ENCODE measurements around the gene PLA2G2E. TPM values are rescaled to one million over a fixed set of nuclear protein-coding genes. Genes with fewer than 3 reads are reported as not detected.
A peak's percentile ranks its signal among the peaks of the same experiment; 100 is the strongest.
"Not testable (repeated sequence)": the region's sequence is repeated elsewhere in the genome, so short reads cannot be mapped to it uniquely, and the experiment has no call there.

Gene PLA2G2E
- polyA plus RNA-seq, 1 of the 3 experiments (the other 2 are of a cell fraction), result not detected

DNA sequence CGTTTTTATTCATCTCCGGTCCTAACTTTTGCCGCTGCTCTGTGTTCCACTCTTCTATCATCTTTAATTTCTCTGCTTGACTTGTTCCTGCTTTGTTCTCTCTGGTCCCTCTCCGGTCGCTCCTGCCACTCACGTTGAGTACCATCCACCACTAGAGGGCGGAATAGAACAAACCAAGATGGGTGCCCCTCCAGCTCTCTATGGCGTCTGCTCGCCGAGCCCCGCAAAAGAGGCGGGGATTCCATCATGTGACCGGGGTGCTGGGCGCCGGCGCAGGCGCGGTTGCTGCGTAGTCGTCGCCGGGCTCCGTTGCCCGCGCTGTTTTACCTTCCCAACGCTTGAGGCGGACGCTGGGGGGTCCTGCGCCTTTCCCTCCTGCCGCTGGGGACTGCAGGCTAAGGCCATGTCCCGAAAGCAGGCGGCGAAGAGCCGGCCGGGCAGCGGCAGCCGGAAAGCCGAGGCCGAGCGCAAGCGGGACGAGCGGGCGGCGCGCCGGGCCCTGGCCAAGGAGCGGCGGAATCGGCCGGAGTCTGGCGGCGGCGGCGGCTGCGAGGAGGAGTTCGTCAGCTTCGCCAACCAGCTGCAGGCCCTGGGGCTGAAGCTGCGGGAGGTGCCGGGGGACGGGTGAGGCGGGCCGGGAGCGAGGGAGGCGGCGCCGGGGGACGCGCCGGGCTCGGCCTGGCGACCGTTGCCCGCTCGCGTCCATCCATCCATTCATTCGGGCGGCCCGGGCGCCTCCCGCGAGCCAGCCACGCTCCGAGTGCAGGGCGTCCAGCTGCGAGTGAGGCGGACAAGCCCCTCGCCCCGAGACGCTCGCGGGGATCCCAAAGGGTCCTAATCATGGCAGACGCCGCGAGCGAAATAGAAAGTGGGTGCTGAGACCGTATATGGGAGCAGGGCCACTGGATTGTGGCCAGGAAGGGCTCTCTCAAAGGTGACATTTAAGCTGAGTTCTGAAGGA lies 41.0 kb downstream of the PLA2G2E start, which contains the start of gene OTUD3 (continued):
- TF ChIP-seq CHD2 (IDR thresholded peaks at IDR 0.05; ENCODE audit: low read length, partially characterized antibody) (no peak), EZH2phosphoT487 (IDR thresholded peaks at IDR 0.05; ENCODE audit: borderline replicate concordance, low read depth) (no peak), FOXM1 (IDR thresholded peaks at IDR 0.05; ENCODE audit: low read depth) (no peak), SMC3 (IDR thresholded peaks at IDR 0.05; ENCODE audit: low read depth, low read length) (peak; percentile 48; the same call in 1 of the 2 replicates), YY1 (IDR thresholded peaks at IDR 0.05; ENCODE audit: low read depth) (peak; percentile 88), ELF1 (IDR thresholded peaks at IDR 0.05) (no peak), MEF2A (IDR thresholded peaks at IDR 0.05; ENCODE audit: borderline replicate concordance, low read depth) (no peak)
- TF ChIP-seq, protein P1, sequence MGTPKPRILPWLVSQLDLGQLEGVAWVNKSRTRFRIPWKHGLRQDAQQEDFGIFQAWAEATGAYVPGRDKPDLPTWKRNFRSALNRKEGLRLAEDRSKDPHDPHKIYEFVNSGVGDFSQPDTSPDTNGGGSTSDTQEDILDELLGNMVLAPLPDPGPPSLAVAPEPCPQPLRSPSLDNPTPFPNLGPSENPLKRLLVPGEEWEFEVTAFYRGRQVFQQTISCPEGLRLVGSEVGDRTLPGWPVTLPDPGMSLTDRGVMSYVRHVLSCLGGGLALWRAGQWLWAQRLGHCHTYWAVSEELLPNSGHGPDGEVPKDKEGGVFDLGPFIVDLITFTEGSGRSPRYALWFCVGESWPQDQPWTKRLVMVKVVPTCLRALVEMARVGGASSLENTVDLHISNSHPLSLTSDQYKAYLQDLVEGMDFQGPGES (IDR thresholded peaks at IDR 0.05; ENCODE audit: low read depth, low read length), result no peak
- TF ChIP-seq, protein P2, sequence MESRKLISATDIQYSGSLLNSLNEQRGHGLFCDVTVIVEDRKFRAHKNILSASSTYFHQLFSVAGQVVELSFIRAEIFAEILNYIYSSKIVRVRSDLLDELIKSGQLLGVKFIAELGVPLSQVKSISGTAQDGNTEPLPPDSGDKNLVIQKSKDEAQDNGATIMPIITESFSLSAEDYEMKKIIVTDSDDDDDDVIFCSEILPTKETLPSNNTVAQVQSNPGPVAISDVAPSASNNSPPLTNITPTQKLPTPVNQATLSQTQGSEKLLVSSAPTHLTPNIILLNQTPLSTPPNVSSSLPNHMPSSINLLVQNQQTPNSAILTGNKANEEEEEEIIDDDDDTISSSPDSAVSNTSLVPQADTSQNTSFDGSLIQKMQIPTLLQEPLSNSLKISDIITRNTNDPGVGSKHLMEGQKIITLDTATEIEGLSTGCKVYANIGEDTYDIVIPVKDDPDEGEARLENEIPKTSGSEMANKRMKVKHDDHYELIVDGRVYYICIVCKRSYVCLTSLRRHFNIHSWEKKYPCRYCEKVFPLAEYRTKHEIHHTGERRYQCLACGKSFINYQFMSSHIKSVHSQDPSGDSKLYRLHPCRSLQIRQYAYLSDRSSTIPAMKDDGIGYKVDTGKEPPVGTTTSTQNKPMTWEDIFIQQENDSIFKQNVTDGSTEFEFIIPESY (IDR thresholded peaks at IDR 0.05; ENCODE audit: borderline replicate concordance, low read depth), result no peak

DNA sequence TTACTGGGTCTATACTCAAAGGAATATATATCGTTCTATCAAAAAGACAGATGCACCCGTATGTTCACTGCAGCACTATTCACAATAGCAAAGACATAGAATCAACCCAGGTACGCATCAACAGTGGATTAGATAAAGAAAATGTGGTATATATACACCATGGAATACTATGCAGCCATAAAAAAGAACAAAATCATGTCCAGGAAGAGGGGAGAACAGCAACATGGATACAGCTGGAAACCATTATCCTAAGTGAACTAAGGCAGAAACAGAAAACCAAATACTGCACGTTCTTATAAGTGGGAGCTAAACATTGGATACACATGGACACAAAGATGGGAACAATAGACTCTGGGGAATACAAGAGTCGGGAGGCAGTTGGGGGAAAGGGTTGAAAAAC lies 42.6 kb downstream of the PLA2G2E start:
- H3K4me1 ChIP-seq (ENCODE audit: control insufficient read depth in 1 of 2, insufficient read depth in 2 of 2, low read depth in 1 of 2, low read length in 1 of 2); H3K4me3 ChIP-seq (ENCODE audit: low read depth in 2 of 2, low read length in 1 of 2); H3K9me3 ChIP-seq; DNase-seq; H3K9ac ChIP-seq; H3K27ac ChIP-seq (ENCODE audit: low read depth in 2 of 2, low read length in 1 of 2); H3K36me3 ChIP-seq (replicated peaks in 1 of 2; ENCODE audit: control insufficient read depth in 1 of 2, insufficient read depth in 2 of 2, low read length in 1 of 2); H3K4me2 ChIP-seq; H3K9me2 ChIP-seq; H3F3A ChIP-seq (replicated peaks; ENCODE audit: insufficient read depth); POLR2A ChIA-PET; H2AFZ ChIP-seq (ENCODE audit: low read depth); H3K27me3 ChIP-seq (ENCODE audit: insufficient read depth): not testable (repeated sequence)
- CTCF ChIA-PET, result interaction anchor here (1.0 to 2.9 kb wide), 5 partner anchors 11 to 219 kb away, joined by 3 to 19 read pairs (median 5); no protein-coding TSS in a partner anchor
- Histone ChIP-seq H3K79me2 (ENCODE audit: insufficient read depth) (peaks cover 35% of the 10 kb centered on the region), H4K20me1 (ENCODE audit: insufficient read depth) (peaks cover 26% of the 10 kb centered on the region)
- WGBS (ENCODE audit: low lambda C conversion rate), result 72% methylated on average over 5 of the region's 5 CpGs

DNA sequence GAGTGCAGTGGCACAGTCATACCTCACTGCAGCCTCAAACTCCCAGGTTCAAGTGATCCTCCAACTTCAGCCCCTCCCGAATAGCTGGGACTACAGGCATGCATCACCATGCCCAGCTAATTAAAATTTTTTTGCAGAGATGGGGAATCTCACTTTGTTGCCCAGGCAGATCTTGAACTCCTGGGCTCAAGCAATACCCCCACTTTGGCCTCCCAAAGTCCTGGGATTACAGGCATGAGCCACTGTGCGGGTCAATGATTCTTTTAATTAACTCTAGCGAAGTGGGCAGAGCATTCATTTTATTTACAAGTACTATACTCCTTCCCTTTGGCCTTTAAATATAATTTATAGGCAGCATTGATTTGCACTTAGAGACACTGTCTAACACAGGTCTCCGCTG lies 43.8 kb downstream of the PLA2G2E start:
- Histone ChIP-seq H3K4me3 (ENCODE audit: low read depth in 2 of 2, low read length in 1 of 2) (no peak overlapping the region), H3K27me3 (ENCODE audit: insufficient read depth) (no peaks in the 10 kb centered on the region), H3K36me3 (replicated peaks in 1 of 2; ENCODE audit: control insufficient read depth in 1 of 2, insufficient read depth in 2 of 2, low read length in 1 of 2) (peaks cover 0 to 6% of the 10 kb centered on the region in 2 experiments), H3K79me2 (ENCODE audit: insufficient read depth) (peaks cover 23% of the 10 kb centered on the region), H3K9me3 (no peaks in the 10 kb centered on the region), H2AFZ (ENCODE audit: low read depth) (no peak overlapping the region), H3K27ac (ENCODE audit: low read depth in 2 of 2, low read length in 1 of 2) (no peak overlapping the region), H3K4me2 (no peak overlapping the region), H3K4me1 (ENCODE audit: control insufficient read depth in 1 of 2, insufficient read depth in 2 of 2, low read depth in 1 of 2, low read length in 1 of 2) (peaks cover 6 to 8% of the 10 kb centered on the region in 2 experiments; a peak in 2 of 4 replicates), H3F3A (replicated peaks; ENCODE audit: insufficient read depth) (no peaks in the 10 kb centered on the region), H3K9me2 (no peaks in the 10 kb centered on the region), H3K9ac (no peak overlapping the region), H4K20me1 (ENCODE audit: insufficient read depth) (peaks cover 15% of the 10 kb centered on the region)
- no peak for DNase-seq
- ChIA-PET CTCF (interaction anchor here (0.8 kb wide), 1 partner anchor 30 kb away, joined by 3 read pairs; no protein-coding TSS in a partner anchor), POLR2A (no interaction called here)
- WGBS (ENCODE audit: low lambda C conversion rate), result 87% methylated on average over 4 of the region's 4 CpGs
- TF ChIP-seq RXRA (IDR thresholded peaks at IDR 0.05; ENCODE audit: borderline replicate concordance, low read depth) (no peak), GATA2 (CRISPR knock-in tag; IDR thresholded peaks at IDR 0.05) (no peak), FOXM1 (IDR thresholded peaks at IDR 0.05; ENCODE audit: low read depth) (no peak), SMC3 (IDR thresholded peaks at IDR 0.05; ENCODE audit: low read depth, low read length) (no peak), YY1 (IDR thresholded peaks at IDR 0.05; ENCODE audit: low read depth) (no peak), ELF1 (IDR thresholded peaks at IDR 0.05) (no peak), RAD21 (IDR thresholded peaks at IDR 0.05; ENCODE audit: low read length) (no peak), NRF1 (IDR thresholded peaks at IDR 0.05; ENCODE audit: low read depth, low read length) (no peak), TCF12 (IDR thresholded peaks at IDR 0.05) (no peak)
- TF ChIP-seq, protein P3, sequence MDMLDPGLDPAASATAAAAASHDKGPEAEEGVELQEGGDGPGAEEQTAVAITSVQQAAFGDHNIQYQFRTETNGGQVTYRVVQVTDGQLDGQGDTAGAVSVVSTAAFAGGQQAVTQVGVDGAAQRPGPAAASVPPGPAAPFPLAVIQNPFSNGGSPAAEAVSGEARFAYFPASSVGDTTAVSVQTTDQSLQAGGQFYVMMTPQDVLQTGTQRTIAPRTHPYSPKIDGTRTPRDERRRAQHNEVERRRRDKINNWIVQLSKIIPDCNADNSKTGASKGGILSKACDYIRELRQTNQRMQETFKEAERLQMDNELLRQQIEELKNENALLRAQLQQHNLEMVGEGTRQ (IDR thresholded peaks at IDR 0.05; ENCODE audit: borderline replicate concordance, low read depth, low read length), result no peak
- TF ChIP-seq, protein P4, sequence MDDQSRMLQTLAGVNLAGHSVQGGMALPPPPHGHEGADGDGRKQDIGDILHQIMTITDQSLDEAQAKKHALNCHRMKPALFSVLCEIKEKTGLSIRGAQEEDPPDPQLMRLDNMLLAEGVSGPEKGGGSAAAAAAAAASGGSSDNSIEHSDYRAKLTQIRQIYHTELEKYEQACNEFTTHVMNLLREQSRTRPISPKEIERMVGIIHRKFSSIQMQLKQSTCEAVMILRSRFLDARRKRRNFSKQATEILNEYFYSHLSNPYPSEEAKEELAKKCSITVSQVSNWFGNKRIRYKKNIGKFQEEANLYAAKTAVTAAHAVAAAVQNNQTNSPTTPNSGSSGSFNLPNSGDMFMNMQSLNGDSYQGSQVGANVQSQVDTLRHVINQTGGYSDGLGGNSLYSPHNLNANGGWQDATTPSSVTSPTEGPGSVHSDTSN (IDR thresholded peaks at IDR 0.05), result no peak

Measured in SK-N-SH (cell line).